ENCODE results near the gene SPATA31C1.
"Not testable (repeated sequence)": the region's sequence is repeated elsewhere in the genome, so short reads cannot be mapped to it uniquely, and the experiment has no call there.

DNA sequence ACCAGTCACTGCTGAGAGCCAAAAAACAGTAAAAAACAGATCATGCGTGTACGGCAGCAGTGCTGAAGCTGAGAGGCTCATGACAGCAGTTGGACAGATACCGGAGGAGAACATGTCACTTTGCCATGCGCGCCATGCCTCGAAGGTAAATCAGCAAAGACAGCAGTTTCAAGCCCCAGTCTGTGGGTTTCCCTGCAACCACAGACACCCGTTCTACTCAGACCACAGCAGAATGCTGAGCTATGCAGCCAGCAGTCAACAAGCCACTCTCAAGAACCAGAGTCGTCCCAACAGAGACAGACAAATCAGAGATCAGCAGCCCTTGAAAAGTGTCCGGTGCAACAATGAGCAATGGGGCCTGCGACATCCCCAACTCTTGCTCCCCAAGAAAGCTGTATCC, 5.2 kb downstream of the SPATA31C1 start:
- TF ChIP-seq SIN3A (conservative IDR thresholded peaks at IDR 0.05 in 1 of 2, IDR thresholded peaks at IDR 0.05 in 1 of 2; ENCODE audit: low read depth in 1 of 2, low read length in 2 of 2); POLR2A (IDR thresholded peaks at IDR 0.05; ENCODE audit: control extremely low read depth in 1 of 2, low read depth in 2 of 2, low read length in 2 of 2); RAD21 (IDR thresholded peaks at IDR 0.05 in 1 of 2, conservative IDR thresholded peaks at IDR 0.05 in 1 of 2; ENCODE audit: low read depth in 2 of 2, low read length in 2 of 2); EGR1 (IDR thresholded peaks at IDR 0.05; ENCODE audit: borderline replicate concordance, low read depth, low read length); CEBPB (IDR thresholded peaks at IDR 0.05; ENCODE audit: low read depth, low read length); SP2 (IDR thresholded peaks at IDR 0.05; ENCODE audit: low read length); JUN (IDR thresholded peaks at IDR 0.05; ENCODE audit: low read depth, low read length); CBX5 (IDR thresholded peaks at IDR 0.05; ENCODE audit: low read depth, low read length); ASH2L (IDR thresholded peaks at IDR 0.05; ENCODE audit: low read length): not testable (repeated sequence)
- TF ChIP-seq, protein P1, sequence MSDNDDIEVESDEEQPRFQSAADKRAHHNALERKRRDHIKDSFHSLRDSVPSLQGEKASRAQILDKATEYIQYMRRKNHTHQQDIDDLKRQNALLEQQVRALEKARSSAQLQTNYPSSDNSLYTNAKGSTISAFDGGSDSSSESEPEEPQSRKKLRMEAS (IDR thresholded peaks at IDR 0.05) = not testable (repeated sequence)
- TF ChIP-seq, protein P2, sequence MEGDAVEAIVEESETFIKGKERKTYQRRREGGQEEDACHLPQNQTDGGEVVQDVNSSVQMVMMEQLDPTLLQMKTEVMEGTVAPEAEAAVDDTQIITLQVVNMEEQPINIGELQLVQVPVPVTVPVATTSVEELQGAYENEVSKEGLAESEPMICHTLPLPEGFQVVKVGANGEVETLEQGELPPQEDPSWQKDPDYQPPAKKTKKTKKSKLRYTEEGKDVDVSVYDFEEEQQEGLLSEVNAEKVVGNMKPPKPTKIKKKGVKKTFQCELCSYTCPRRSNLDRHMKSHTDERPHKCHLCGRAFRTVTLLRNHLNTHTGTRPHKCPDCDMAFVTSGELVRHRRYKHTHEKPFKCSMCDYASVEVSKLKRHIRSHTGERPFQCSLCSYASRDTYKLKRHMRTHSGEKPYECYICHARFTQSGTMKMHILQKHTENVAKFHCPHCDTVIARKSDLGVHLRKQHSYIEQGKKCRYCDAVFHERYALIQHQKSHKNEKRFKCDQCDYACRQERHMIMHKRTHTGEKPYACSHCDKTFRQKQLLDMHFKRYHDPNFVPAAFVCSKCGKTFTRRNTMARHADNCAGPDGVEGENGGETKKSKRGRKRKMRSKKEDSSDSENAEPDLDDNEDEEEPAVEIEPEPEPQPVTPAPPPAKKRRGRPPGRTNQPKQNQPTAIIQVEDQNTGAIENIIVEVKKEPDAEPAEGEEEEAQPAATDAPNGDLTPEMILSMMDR (IDR thresholded peaks at IDR 0.05; ENCODE audit: control extremely low read depth in 1 of 3, insufficient read depth in 1 of 3, low read depth in 1 of 3, low read length in 3 of 3) = not testable (repeated sequence)
